HG03378 (cell line): Measurements from ENCODE around the gene MYO15B.
A peak's percentile ranks its signal among the peaks of the same experiment; 100 is the strongest.

ENCODE experiments used
- ATAC-seq: cut with Tn5 transposase; IDR thresholded peaks from one replicate; pipeline ENCODE4 v1.9.1; 2021; ENCODE audit warnings: mild to moderate bottlenecking, moderate library complexity; ENCODE audit not compliant: unreplicated experiment

MYO15B gene

GRCh38 chr17:75558666-75559530, 28.7 kb upstream of the MYO15B start:
- no peak for ATAC-seq

GRCh38 chr17:75559958-75560533, 27.6 kb upstream of the MYO15B start:
- no peak for ATAC-seq

- ATAC-seq, result no peak
Observed at GRCh38 chr17:75561927-75562603, 25.5 kb upstream of the MYO15B start.

- ATAC-seq, result no peak
Observed at GRCh38 chr17:75563063-75563758, 24.4 kb upstream of the MYO15B start.

- no peak for ATAC-seq
Observed at GRCh38 chr17:75564195-75564594, 23.4 kb upstream of the MYO15B start.

- no peak for ATAC-seq
Observed at GRCh38 chr17:75565066-75565465, 22.5 kb upstream of the MYO15B start.

- no peak for ATAC-seq
Observed at GRCh38 chr17:75565618-75566017, 22.0 kb upstream of the MYO15B start.

GRCh38 chr17:75566416-75566815, 21.2 kb upstream of the MYO15B start:
- ATAC-seq, result no peak

GRCh38 chr17:75566834-75567233, 20.8 kb upstream of the MYO15B start:
- ATAC-seq, result no peak

- ATAC-seq, result no peak
Observed at GRCh38 chr17:75568412-75569255, 19.0 kb upstream of the MYO15B start.

GRCh38 chr17:75570034-75570676, 17.4 kb upstream of the MYO15B start:
- ATAC-seq, result no peak

GRCh38 chr17:75570772-75571171, 16.8 kb upstream of the MYO15B start:
- no peak for ATAC-seq

GRCh38 chr17:75571197-75571884, 16.3 kb upstream of the MYO15B start:
- ATAC-seq, result peak; percentile 53

GRCh38 chr17:75571885-75572215, 15.8 kb upstream of the MYO15B start:
- no peak for ATAC-seq

GRCh38 chr17:75572713-75573539, 14.7 kb upstream of the MYO15B start:
- ATAC-seq, result no peak

- no peak for ATAC-seq
Observed at GRCh38 chr17:75573540-75573957, 14.1 kb upstream of the MYO15B start.

- ATAC-seq, result no peak
Observed at GRCh38 chr17:75573994-75574393, 13.6 kb upstream of the MYO15B start.

GRCh38 chr17:75574404-75575036, 13.1 kb upstream of the MYO15B start:
- no peak for ATAC-seq
